NCI-H748 (cell line): Measurements from ENCODE around the gene PSAPL1.

ENCODE experiments used
- DNase-seq: peaks from one replicate; lab custom pipeline; 2025; ENCODE audit not compliant: unreplicated experiment; lab: John Stamatoyannopoulos, UW

PSAPL1 gene

GRCh38 chr4:7384003-7384928 lies 50.5 kb downstream of the PSAPL1 start:
- no peak for DNase-seq

- DNase-seq: no peak
Measured at GRCh38 chr4:7383266-7383665, 51.5 kb downstream of the PSAPL1 start.

- no peak for DNase-seq
Measured at GRCh38 chr4:7382634-7383014, 52.1 kb downstream of the PSAPL1 start.

DNA sequence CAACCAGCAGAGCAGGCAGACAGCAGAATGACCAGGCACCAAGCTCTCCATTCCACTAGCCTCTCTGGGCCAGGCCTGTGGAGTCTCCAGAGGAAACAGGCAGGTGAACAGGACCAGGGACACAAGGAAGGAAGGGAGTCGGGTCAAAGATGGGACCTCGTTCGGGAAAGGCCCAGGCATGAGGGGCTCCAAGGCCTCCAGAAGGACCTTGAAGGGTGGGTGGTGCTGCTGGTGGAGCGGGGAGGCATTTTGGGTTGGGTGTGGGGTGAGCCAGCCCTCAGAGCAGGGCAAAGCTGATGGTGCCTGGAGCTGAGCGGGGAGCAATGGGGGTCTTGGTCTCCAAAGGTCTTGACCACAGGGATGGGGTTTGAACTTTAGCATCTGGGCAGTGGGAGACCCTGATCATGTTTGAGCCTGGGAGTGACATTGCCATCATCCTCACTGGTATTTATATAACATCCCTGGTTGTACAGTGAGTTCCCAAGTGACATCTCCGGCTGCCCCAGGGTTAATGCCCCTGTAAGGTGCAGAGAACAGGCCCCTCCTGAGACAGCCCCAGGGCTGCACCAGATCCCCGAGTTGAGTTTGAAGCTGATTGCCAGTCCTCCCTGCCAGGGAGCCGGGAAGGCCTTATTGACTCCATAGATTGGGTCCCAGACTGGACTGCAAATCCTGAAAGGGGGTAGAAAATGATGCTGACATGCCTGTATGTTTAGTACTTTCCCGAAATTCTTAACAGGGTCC lies 52.7 kb downstream of the PSAPL1 start:
- no peak for DNase-seq

GRCh38 chr4:7381221-7381889 lies 53.4 kb downstream of the PSAPL1 start:
- DNase-seq: no peak
